OCI-LY7 (cell line): ENCODE measurements around the gene BCL2L13.

Experiments
- EZH2phosphoT487 ChIP-seq: fragments of 200-600 bp; sonication (generic); IDR thresholded peaks from 2 replicates; pipeline ENCODE4 v1.6.1; 2018; ENCODE audit warnings: low read depth, borderline replicate concordance, mild to moderate bottlenecking, mixed run types, antibody characterized with exemption, low read length, moderate library complexity, mixed read lengths
- TF ChIP-seq, protein P1 (sequence below): fragments of 200-600 bp; sonication (generic); conservative IDR thresholded peaks from 2 replicates; pipeline ENCODE4 v1.5.1; 2014; ENCODE audit warnings: mild to moderate bottlenecking, antibody characterized with exemption, low read length, moderate library complexity, mixed read lengths

DNA sequence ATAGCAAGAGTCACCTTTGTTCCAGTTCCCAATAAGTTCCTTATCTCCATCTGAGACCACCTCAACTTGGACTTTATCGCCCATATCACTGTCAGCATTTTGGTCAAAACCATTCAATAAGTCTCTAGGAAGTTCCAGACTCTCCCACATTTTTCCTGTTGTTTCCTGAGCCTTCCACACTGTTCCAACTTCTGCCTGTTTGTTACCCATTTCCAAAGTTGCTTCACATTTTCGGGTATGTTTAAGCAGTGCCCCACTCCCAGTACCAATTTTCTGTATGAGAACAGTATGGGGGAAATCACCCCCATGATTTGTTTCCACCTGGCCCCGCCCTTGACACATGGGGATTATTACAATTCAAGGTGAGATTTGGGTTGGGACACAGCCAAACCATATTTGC lies 26.7 kb downstream of the BCL2L13 start:
- TF ChIP-seq, protein P1, sequence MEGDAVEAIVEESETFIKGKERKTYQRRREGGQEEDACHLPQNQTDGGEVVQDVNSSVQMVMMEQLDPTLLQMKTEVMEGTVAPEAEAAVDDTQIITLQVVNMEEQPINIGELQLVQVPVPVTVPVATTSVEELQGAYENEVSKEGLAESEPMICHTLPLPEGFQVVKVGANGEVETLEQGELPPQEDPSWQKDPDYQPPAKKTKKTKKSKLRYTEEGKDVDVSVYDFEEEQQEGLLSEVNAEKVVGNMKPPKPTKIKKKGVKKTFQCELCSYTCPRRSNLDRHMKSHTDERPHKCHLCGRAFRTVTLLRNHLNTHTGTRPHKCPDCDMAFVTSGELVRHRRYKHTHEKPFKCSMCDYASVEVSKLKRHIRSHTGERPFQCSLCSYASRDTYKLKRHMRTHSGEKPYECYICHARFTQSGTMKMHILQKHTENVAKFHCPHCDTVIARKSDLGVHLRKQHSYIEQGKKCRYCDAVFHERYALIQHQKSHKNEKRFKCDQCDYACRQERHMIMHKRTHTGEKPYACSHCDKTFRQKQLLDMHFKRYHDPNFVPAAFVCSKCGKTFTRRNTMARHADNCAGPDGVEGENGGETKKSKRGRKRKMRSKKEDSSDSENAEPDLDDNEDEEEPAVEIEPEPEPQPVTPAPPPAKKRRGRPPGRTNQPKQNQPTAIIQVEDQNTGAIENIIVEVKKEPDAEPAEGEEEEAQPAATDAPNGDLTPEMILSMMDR = no peak
- no peak for TF ChIP-seq EZH2phosphoT487
